H9 (cell line): ENCODE results near the gene ITSN2. TPM values are rescaled to one million over a fixed set of nuclear protein-coding genes. Genes with fewer than 3 reads are reported as not detected.

Source experiments
- DNase-seq: peaks from one replicate; pipeline ENCODE4 v3.0.0-alpha.2; 2017
- H2AFZ ChIP-seq: one replicate; pipeline ENCODE4 v1.6.1; 2013; ENCODE audit warnings: mild to moderate bottlenecking, low read length, control low read depth, moderate library complexity
- H2AK5ac ChIP-seq: 2 replicates; pipeline ENCODE4 v1.6.1; 2013; ENCODE audit warnings: low read length, control low read depth, mixed read lengths; ENCODE audit not compliant: insufficient read length
- H2BK120ac ChIP-seq: one replicate; pipeline ENCODE4 v1.6.1; 2013; ENCODE audit warnings: low read depth, mild to moderate bottlenecking, low read length, control low read depth, inconsistent platforms; ENCODE audit not compliant: poor library complexity, severe bottlenecking
- H2BK12ac ChIP-seq: 2 replicates; pipeline ENCODE4 v1.6.1; 2013; ENCODE audit warnings: low read length, control low read depth, mixed read lengths, low read depth; ENCODE audit not compliant: insufficient read length
- H2BK15ac ChIP-seq: 2 replicates; pipeline ENCODE4 v1.6.1; 2013; ENCODE audit warnings: low read depth, low read length, control low read depth
- H2BK20ac ChIP-seq: one replicate; pipeline ENCODE4 v1.6.1; 2013; ENCODE audit warnings: low read depth, mild to moderate bottlenecking, low read length, control low read depth, inconsistent platforms; ENCODE audit not compliant: poor library complexity, severe bottlenecking
- H2BK5ac ChIP-seq: 2 replicates; pipeline ENCODE4 v1.6.1; 2013; ENCODE audit warnings: low read length, control low read depth, mixed read lengths; ENCODE audit not compliant: insufficient read length
- H3K14ac ChIP-seq: 2 replicates; pipeline ENCODE4 v1.6.1; 2013; ENCODE audit warnings: low read length, control low read depth; ENCODE audit not compliant: insufficient read depth
- H3K18ac ChIP-seq: 2 replicates; pipeline ENCODE4 v1.6.1; 2013; ENCODE audit warnings: low read depth, mild to moderate bottlenecking, mixed read lengths, low read length, control low read depth; ENCODE audit not compliant: insufficient read length
- H3K23ac ChIP-seq: 2 replicates; pipeline ENCODE4 v1.6.1; 2013; ENCODE audit warnings: low read length, control low read depth, mixed read lengths, low read depth; ENCODE audit not compliant: insufficient read length
- H3K23me2 ChIP-seq: 2 replicates; pipeline ENCODE4 v1.6.1; 2013; ENCODE audit warnings: low read depth, mild to moderate bottlenecking, mixed read lengths, low read length, control low read depth; ENCODE audit not compliant: insufficient read length, poor library complexity, severe bottlenecking
- H3K27ac ChIP-seq: 2 replicates; pipeline ENCODE4 v1.5.1; 2013; ENCODE audit warnings: low read length, control low read depth, mixed read lengths, low read depth; ENCODE audit not compliant: insufficient read length
- H3K27me3 ChIP-seq: 2 replicates; pipeline ENCODE4 v1.6.1; 2013; ENCODE audit warnings: low read length, control low read depth, inconsistent platforms; ENCODE audit not compliant: insufficient read depth
- H3K4ac ChIP-seq: 2 replicates; pipeline ENCODE4 v1.6.1; 2013; ENCODE audit warnings: low read depth, mild to moderate bottlenecking, control low read depth, inconsistent platforms, low read length, moderate library complexity
- H3K4me1 ChIP-seq: 2 replicates; pipeline ENCODE4 v1.6.1; 2013; ENCODE audit warnings: low read length, control low read depth, inconsistent platforms; ENCODE audit not compliant: insufficient read depth
- H3K4me2 ChIP-seq: 2 replicates; pipeline ENCODE4 v1.6.1; 2013; ENCODE audit warnings: low read length, control low read depth, mixed read lengths; ENCODE audit not compliant: insufficient read length, insufficient read depth
- H3K56ac ChIP-seq: 2 replicates; pipeline ENCODE4 v1.6.1; 2013; ENCODE audit warnings: low read depth, mild to moderate bottlenecking, mixed read lengths, low read length, control low read depth; ENCODE audit not compliant: insufficient read length
- H3K79me1 ChIP-seq: 2 replicates; pipeline ENCODE4 v1.6.1; 2013; ENCODE audit warnings: low read depth, mild to moderate bottlenecking, moderate library complexity, low read length, control low read depth, inconsistent platforms; ENCODE audit not compliant: insufficient read depth, poor library complexity, severe bottlenecking
- H3K79me2 ChIP-seq: 2 replicates; pipeline ENCODE4 v1.6.1; 2013; ENCODE audit warnings: low read length, control low read depth, inconsistent platforms; ENCODE audit not compliant: insufficient read depth
- H3K9ac ChIP-seq: 2 replicates; pipeline ENCODE4 v1.6.1; 2013; ENCODE audit warnings: low read length, control low read depth, mixed read lengths; ENCODE audit not compliant: insufficient read length; ENCODE audit errors: extremely low read depth
- H3K9me3 ChIP-seq: one replicate; pipeline ENCODE4 v1.6.1; 2013; ENCODE audit warnings: low read depth, low read length, inconsistent platforms; ENCODE audit not compliant: control insufficient read depth
- H3T11ph ChIP-seq: one replicate; pipeline ENCODE4 v1.6.1; 2013; ENCODE audit warnings: mild to moderate bottlenecking, low read length, control low read depth, inconsistent platforms
- H4K20me1 ChIP-seq: one replicate; pipeline ENCODE4 v1.6.1; 2013; ENCODE audit not compliant: control insufficient read depth, insufficient read length, insufficient read depth
- H4K5ac ChIP-seq: 2 replicates; pipeline ENCODE4 v1.6.1; 2013; ENCODE audit warnings: low read depth, mild to moderate bottlenecking, mixed read lengths, low read length, control low read depth; ENCODE audit not compliant: insufficient read length
- H4K8ac ChIP-seq: replicated peaks from 2 replicates; pipeline ENCODE4 v1.6.1; 2013; ENCODE audit warnings: low read length, control low read depth, mixed read lengths, low read depth; ENCODE audit not compliant: insufficient read length
- H4K91ac ChIP-seq: 2 replicates; pipeline ENCODE4 v1.6.1; 2013; ENCODE audit warnings: low read depth, mild to moderate bottlenecking, moderate library complexity, mixed read lengths, low read length, control low read depth; ENCODE audit not compliant: insufficient read length
- H3K27ac Mint-ChIP-seq, 3 experiments: 2 replicates in 2 of 3; 3 replicates in 1 of 3; pipeline ENCODE4 v1.8.0; 2020 to 2021; ENCODE audit warnings: mixed read lengths in 3 of 3, mild to moderate bottlenecking in 1 of 3, moderate library complexity in 1 of 3
- H3K27me3 Mint-ChIP-seq: 2 replicates; pipeline ENCODE4 v1.8.0; 2021; ENCODE audit warnings: low read depth, mild to moderate bottlenecking, moderate library complexity, mixed read lengths
- H3K36me3 Mint-ChIP-seq, 3 experiments: 2 replicates in 2 of 3; 3 replicates in 1 of 3; pipeline ENCODE4 v1.8.0; 2020 to 2021; ENCODE audit warnings: low read depth in 3 of 3, mixed read lengths in 3 of 3; ENCODE audit not compliant: insufficient read depth in 1 of 3
- H3K4me1 Mint-ChIP-seq, 2 experiments: 2 replicates each; pipeline ENCODE4 v1.8.0; 2020; ENCODE audit warnings: mixed read lengths in 2 of 2
- H3K4me3 Mint-ChIP-seq, 2 experiments: 2 replicates in 1 of 2; 3 replicates in 1 of 2; pipeline ENCODE4 v1.8.0; 2020 to 2021; ENCODE audit warnings: mild to moderate bottlenecking in 2 of 2, mixed read lengths in 2 of 2, moderate library complexity in 1 of 2
- H3K9me3 Mint-ChIP-seq, 2 experiments: 2 replicates in 1 of 2; 3 replicates in 1 of 2; pipeline ENCODE4 v1.8.0; 2020; ENCODE audit warnings: mild to moderate bottlenecking in 2 of 2, mixed read lengths in 2 of 2, moderate library complexity in 1 of 2
- CTCF ChIP-seq: fragments of 200-600 bp; sonication (generic); conservative IDR thresholded peaks from 3 replicates; pipeline ENCODE4 v1.8.0; 2021; ENCODE audit warnings: antibody characterized with exemption, mild to moderate bottlenecking
- WGBS: extraction: QIAGEN DNeasy Blood & Tissue Kit; methylation state at CpG from one replicate; pipeline ENCODE4 v1.1.7; 2013; ENCODE audit warnings: missing lambda C conversion rate, low lambda C conversion rate, mixed read lengths; ENCODE audit not compliant: insufficient read length; ENCODE audit errors: extremely low coverage; 5-methylcytosine and 5-hydroxymethylcytosine counted together
- total RNA-seq: library from RNA; stranded (reverse); gene quantifications from 2 replicates; pipeline ENCODE4 v1.2.1, GENCODE V29; 2021

ITSN2 gene
- total RNA-seq, 1 experiment from 2014 or later, result 17.0 TPM

GRCh38 chr2:24181849-24182248 lies 178.5 kb downstream of the ITSN2 start:
- no peak for TF ChIP-seq CTCF
- Histone ChIP-seq H2BK5ac (no peak overlapping the region), H2BK120ac (no peak overlapping the region), H4K5ac (no peak overlapping the region), H3K4me2 (no peak overlapping the region), H2BK20ac (no peak overlapping the region), H3K79me1 (no peaks in the 10 kb centered on the region), H3K23ac (no peak overlapping the region), H2BK12ac (no peak overlapping the region), H4K20me1 (no peaks in the 10 kb centered on the region), H3T11ph (no peak overlapping the region), H3K9me3 (no peaks in the 10 kb centered on the region), H3K4me1 (no peaks in the 10 kb centered on the region), H2AFZ (no peak overlapping the region), H3K18ac (no peak overlapping the region), H3K56ac (no peak overlapping the region), H2BK15ac (no peak overlapping the region), H3K4ac (no peak overlapping the region), H4K8ac (no peak overlapping the region), H3K14ac (no peak overlapping the region), H3K23me2 (no peaks in the 10 kb centered on the region), H3K9ac (no peak overlapping the region), H2AK5ac (no peak overlapping the region), H3K27ac (no peak overlapping the region), H3K27me3 (no peaks in the 10 kb centered on the region), H3K79me2 (no peaks in the 10 kb centered on the region), H4K91ac (no peak overlapping the region)
- Mint-ChIP-seq H3K27ac (no peak overlapping the region), H3K27me3 (no peaks in the 10 kb centered on the region), H3K4me3 (no peak overlapping the region), H3K36me3 (no peaks in the 10 kb centered on the region; a peak in 1 of 7 replicates), H3K9me3 (no peaks in the 10 kb centered on the region), H3K4me1 (no peaks in the 10 kb centered on the region)
- no peak for DNase-seq
- no CpG with 5 or more reads among the region's 6 CpGs for WGBS
